GM10266 (cell line): Measurements from ENCODE around the gene SLC27A4.

Source experiments
- DNase-seq: peaks from one replicate; pipeline ENCODE4 v3.0.0; 2012; ENCODE audit errors: extremely low spot score
- CTCF ChIP-seq: IDR thresholded peaks from 2 replicates; pipeline ENCODE4 v1.5.1; 2012; ENCODE audit warnings: mild to moderate bottlenecking, low read depth; ENCODE audit not compliant: control insufficient read depth, insufficient read depth; ENCODE audit errors: missing control alignments

The SLC27A4 gene

GRCh38 chr9:128298535-128299482 lies 41.5 kb upstream of the SLC27A4 start:
- no peak for DNase-seq
- no peak for TF ChIP-seq CTCF

DNA sequence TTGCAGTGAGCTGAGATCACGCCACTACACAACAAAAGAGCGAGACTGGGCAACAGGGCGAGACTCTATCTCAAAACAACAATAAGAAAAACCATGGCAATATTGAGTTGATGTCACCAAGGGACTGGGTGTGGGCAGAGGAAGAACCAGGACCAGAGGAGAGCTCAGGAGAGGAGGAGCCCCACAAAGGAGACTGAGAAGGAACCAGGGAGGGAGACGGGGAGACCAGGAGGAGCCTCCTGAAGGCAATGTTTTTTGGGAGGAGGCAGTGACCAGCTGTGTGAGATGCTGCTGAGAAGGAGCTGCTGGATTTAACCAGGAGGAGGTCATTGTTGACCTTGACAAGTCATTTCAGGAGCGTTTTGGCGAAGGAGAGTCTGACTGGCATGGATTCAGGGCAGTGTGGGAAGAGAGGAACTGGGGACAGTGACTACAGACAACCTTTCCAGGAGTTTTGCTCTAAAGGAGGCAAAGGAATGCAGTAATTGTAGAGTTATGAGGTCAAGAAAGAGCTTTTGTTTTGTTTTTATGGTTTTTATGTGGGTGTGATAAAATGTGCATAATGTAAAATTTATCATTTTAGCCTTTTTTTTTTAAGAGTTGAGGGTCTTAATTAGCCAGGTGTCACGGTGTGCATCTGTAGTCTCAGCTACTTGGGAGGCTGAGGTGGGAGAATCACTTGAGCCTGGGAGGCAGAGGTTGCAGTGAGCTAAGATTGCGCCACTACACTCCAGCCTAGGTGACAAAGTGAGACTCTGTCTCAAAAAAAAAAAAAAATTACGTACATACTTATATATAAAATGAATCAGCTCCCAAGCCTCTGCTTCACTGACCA lies 36.0 kb upstream of the SLC27A4 start:
- no peak for DNase-seq
- TF ChIP-seq CTCF: no peak

DNA sequence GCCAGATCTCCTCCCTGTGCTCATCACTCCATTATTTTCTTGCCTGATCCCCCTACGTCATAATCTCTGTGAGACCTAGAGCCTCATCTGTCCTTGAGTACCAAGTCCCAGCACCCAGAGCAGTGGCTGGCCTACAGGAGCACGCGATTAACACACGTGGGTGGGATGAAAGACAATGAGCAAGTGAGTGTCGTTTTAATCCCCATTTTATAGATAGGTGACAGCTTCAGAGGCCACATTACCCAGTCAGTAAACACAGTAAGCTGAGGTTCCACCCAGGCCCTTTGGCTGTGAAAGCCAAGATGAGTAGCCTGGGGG lies 35.4 kb upstream of the SLC27A4 start:
- no peak for TF ChIP-seq CTCF
- no peak for DNase-seq

- DNase-seq: no peak
- TF ChIP-seq CTCF: no peak
Measured at GRCh38 chr9:128309551-128309950, 30.8 kb upstream of the SLC27A4 start.

- no peak for DNase-seq
- no peak for TF ChIP-seq CTCF
Measured at GRCh38 chr9:128310461-128310860, 29.9 kb upstream of the SLC27A4 start.

DNA sequence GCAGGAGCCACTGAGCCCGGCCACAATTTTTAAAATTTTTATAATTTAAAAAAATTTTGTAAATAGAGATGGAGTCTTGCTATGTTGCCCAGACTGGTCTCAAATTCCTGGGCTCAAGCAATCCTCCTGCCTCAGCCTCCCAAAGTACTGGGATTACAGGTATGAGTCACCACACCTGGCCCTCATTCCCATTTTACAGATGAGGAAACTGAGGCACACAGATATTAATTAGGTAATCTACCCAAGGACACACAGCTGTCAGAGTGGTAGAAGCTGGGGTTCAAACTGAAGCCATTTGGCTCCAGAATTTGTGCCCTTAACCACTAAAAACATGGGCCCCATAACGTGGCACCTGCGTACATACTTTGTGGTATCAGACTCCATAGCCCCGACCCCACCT lies 25.6 kb upstream of the SLC27A4 start:
- no peak for DNase-seq
- TF ChIP-seq CTCF: no peak

- no peak for TF ChIP-seq CTCF
- DNase-seq: no peak
Measured at GRCh38 chr9:128316421-128316820, 23.9 kb upstream of the SLC27A4 start.
